SK-N-SH treated with all-trans-retinoic acid at 6 μM for 48 hours (cell line): ENCODE measurements around the gene TAF6.

Source experiments
- BACH2 ChIP-seq: fragments of 250-450 bp; sonication (Bioruptor Pico); IDR thresholded peaks from 2 replicates; pipeline ENCODE4 v1.9.0; 2021; ENCODE audit warnings: mild to moderate bottlenecking, borderline replicate concordance
- CSDC2 ChIP-seq: fragments of 250-450 bp; sonication (Bioruptor Pico); IDR thresholded peaks from 2 replicates; pipeline ENCODE4 v1.5.0; 2020; ENCODE audit warnings: mild to moderate bottlenecking, moderate library complexity
- PPARA ChIP-seq: fragments of 250-450 bp; sonication (Bioruptor Pico); IDR thresholded peaks from 2 replicates; pipeline ENCODE4 v1.5.0; 2020; ENCODE audit warnings: mild to moderate bottlenecking, borderline replicate concordance
- RARB ChIP-seq: fragments of 250-450 bp; sonication (Bioruptor Pico); IDR thresholded peaks from 2 replicates; pipeline ENCODE4 v1.8.0; 2021; ENCODE audit warnings: mild to moderate bottlenecking, moderate library complexity
- ZC3H10 ChIP-seq: fragments of 250-450 bp; sonication (Bioruptor Pico); IDR thresholded peaks from 2 replicates; pipeline ENCODE4 v1.5.1; 2021; ENCODE audit warnings: mild to moderate bottlenecking, moderate library complexity
- ZFP30 ChIP-seq: fragments of 450-650 bp; formaldehyde crosslinking; IDR thresholded peaks from 2 replicates; pipeline ENCODE4 v1.5.0; 2022; ENCODE audit warnings: mild to moderate bottlenecking, moderate library complexity
- ZNF565 ChIP-seq: fragments of 450-650 bp; formaldehyde crosslinking; conservative IDR thresholded peaks from 2 replicates; pipeline ENCODE4 v1.5.0; 2020; ENCODE audit warnings: low read depth, mild to moderate bottlenecking, moderate library complexity
- ZNF70 ChIP-seq: fragments of 450-650 bp; formaldehyde crosslinking; IDR thresholded peaks from 2 replicates; pipeline ENCODE4 v1.5.0; 2020; ENCODE audit warnings: mild to moderate bottlenecking, moderate library complexity
- TF ChIP-seq, protein P1 (sequence below): fragments of 250-450 bp; sonication (Bioruptor Pico); IDR thresholded peaks from 2 replicates; pipeline ENCODE4 v1.5.1; 2020; ENCODE audit warnings: low read depth, mild to moderate bottlenecking, moderate library complexity
- TF ChIP-seq, protein P2 (sequence below): fragments of 250-450 bp; sonication (Bioruptor Pico); IDR thresholded peaks from 2 replicates; pipeline ENCODE4 v1.5.1; 2021; ENCODE audit warnings: mild to moderate bottlenecking, moderate library complexity

DNA sequence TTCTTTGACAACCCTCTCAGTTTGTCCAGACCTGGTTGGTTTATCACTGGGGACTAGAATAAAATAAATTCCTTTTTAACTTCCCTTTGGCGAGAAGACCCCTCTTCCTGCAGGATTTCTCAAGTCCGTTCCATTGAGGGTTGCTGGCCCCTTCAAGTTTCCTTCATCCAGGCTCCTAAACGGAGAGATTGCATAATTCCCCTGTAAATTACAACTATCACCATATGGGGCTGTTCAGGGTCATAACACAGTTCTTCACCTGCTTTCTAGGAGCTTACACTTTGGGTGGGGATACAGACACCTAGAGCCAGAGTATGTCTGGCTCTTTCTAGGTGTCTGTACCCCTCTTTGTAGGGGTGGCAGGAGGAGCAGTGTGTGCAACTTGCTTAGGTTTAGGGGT, 33.6 kb downstream of the TAF6 start:
- TF ChIP-seq PPARA (CRISPR knock-in tag) (no peak), ZFP30 (no peak), ZC3H10 (CRISPR knock-in tag) (no peak), CSDC2 (CRISPR knock-in tag) (no peak), BACH2 (CRISPR knock-in tag) (no peak), RARB (no peak), ZNF70 (CRISPR knock-in tag) (no peak), ZNF565 (CRISPR knock-in tag) (no peak)
- TF ChIP-seq, protein P1, sequence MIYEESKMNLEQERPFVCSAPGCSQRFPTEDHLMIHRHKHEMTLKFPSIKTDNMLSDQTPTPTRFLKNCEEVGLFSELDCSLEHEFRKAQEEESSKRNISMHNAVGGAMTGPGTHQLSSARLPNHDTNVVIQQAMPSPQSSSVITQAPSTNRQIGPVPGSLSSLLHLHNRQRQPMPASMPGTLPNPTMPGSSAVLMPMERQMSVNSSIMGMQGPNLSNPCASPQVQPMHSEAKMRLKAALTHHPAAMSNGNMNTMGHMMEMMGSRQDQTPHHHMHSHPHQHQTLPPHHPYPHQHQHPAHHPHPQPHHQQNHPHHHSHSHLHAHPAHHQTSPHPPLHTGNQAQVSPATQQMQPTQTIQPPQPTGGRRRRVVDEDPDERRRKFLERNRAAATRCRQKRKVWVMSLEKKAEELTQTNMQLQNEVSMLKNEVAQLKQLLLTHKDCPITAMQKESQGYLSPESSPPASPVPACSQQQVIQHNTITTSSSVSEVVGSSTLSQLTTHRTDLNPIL (CRISPR knock-in tag) = no peak
- TF ChIP-seq, protein P2, sequence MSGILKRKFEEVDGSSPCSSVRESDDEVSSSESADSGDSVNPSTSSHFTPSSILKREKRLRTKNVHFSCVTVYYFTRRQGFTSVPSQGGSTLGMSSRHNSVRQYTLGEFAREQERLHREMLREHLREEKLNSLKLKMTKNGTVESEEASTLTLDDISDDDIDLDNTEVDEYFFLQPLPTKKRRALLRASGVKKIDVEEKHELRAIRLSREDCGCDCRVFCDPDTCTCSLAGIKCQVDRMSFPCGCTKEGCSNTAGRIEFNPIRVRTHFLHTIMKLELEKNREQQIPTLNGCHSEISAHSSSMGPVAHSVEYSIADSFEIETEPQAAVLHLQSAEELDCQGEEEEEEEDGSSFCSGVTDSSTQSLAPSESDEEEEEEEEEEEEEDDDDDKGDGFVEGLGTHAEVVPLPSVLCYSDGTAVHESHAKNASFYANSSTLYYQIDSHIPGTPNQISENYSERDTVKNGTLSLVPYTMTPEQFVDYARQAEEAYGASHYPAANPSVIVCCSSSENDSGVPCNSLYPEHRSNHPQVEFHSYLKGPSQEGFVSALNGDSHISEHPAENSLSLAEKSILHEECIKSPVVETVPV (CRISPR knock-in tag) = no peak
